GM23338 (cell line): Measurements from ENCODE around the gene MPP2.

Experiments
- CREB1 ChIP-seq: fragments of 250-450 bp; sonication (Bioruptor Pico); IDR thresholded peaks from 2 replicates; pipeline ENCODE4 v1.5.0; 2020; ENCODE audit warnings: low read depth, mild to moderate bottlenecking, moderate library complexity
- EZH2 ChIP-seq: fragments of 200-600 bp; sonication (generic); IDR thresholded peaks from one replicate; pipeline ENCODE4 v1.8.0; 2017; ENCODE audit warnings: antibody characterized with exemption, mild to moderate bottlenecking, low read depth; ENCODE audit not compliant: unreplicated experiment
- JUNB ChIP-seq: IDR thresholded peaks from one replicate; pipeline ENCODE4 v1.6.1; 2016; ENCODE audit warnings: antibody characterized with exemption; ENCODE audit not compliant: unreplicated experiment
- POLR2AphosphoS5 ChIP-seq: IDR thresholded peaks from 2 replicates; pipeline ENCODE4 v1.6.1; 2016; ENCODE audit warnings: antibody characterized with exemption, low read depth
- TF ChIP-seq, protein P1 (sequence below), 2 experiments: fragments of 200-600 bp in 1 of 2; sonication (generic) in 1 of 2; conservative IDR thresholded peaks; 2 replicates each; pipeline versions ENCODE4 v1.5.1 to v1.6.1; 2016 to 2017; ENCODE audit warnings: antibody characterized with exemption in 2 of 2, low read depth in 2 of 2, mild to moderate bottlenecking in 2 of 2, moderate library complexity in 1 of 2

DNA sequence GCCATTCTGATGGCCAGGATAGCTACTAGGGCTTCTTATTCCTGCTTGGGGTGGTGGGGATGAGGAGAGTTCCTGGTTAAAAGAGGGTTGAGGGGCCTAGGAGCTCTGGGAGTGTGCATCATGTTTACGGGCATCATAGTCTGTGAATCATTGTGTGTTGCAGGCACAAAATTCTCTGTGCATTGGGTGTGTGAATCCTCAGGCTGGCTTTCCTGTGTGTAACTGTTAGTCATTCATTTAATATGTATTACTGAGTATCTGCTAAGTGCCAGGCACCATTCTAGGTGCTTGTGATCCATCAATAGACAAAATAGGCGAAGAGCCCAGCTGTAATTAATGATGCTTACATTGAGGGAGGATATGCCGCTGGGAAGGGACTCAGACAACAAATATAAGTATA is 29.1 kb upstream of the MPP2 start:
- TF ChIP-seq, protein P1, sequence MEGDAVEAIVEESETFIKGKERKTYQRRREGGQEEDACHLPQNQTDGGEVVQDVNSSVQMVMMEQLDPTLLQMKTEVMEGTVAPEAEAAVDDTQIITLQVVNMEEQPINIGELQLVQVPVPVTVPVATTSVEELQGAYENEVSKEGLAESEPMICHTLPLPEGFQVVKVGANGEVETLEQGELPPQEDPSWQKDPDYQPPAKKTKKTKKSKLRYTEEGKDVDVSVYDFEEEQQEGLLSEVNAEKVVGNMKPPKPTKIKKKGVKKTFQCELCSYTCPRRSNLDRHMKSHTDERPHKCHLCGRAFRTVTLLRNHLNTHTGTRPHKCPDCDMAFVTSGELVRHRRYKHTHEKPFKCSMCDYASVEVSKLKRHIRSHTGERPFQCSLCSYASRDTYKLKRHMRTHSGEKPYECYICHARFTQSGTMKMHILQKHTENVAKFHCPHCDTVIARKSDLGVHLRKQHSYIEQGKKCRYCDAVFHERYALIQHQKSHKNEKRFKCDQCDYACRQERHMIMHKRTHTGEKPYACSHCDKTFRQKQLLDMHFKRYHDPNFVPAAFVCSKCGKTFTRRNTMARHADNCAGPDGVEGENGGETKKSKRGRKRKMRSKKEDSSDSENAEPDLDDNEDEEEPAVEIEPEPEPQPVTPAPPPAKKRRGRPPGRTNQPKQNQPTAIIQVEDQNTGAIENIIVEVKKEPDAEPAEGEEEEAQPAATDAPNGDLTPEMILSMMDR (conservative IDR thresholded peaks at IDR 0.05; ENCODE audit: low read depth in 2 of 2) = no peak
- no peak for TF ChIP-seq POLR2AphosphoS5
- TF ChIP-seq EZH2 = no peak
- no peak for TF ChIP-seq JUNB
- TF ChIP-seq CREB1 (CRISPR knock-in tag) = no peak
